GM21447 (cell line): ENCODE data around the gene CHD6.

Experiments used
- ATAC-seq: cut with Tn5 transposase; IDR thresholded peaks from one replicate; pipeline ENCODE4 v1.9.1; 2021; ENCODE audit not compliant: unreplicated experiment

CHD6 gene

GRCh38 chr20:41621971-41622370 is 3.8 kb upstream of the CHD6 start:
- ATAC-seq = no peak

- ATAC-seq = no peak
These were observed 3.2 kb upstream of the CHD6 start for GRCh38 chr20:41621421-41621820.

- ATAC-seq = no peak
These were observed 1.4 kb upstream of the CHD6 start for GRCh38 chr20:41619360-41620100.

GRCh38 chr20:41618807-41619311 is 682 bp upstream of the CHD6 start:
- no peak for ATAC-seq

GRCh38 chr20:41617059-41617901 is 897 bp downstream of the CHD6 start:
- peak; percentile 13 for ATAC-seq

- ATAC-seq = no peak
These were observed 1.9 kb downstream of the CHD6 start for GRCh38 chr20:41616228-41616627.

GRCh38 chr20:41615676-41616075 is 2.5 kb downstream of the CHD6 start:
- no peak for ATAC-seq

GRCh38 chr20:41615110-41615509 is 3.1 kb downstream of the CHD6 start:
- no peak for ATAC-seq

- ATAC-seq = no peak
These were observed 4.9 kb downstream of the CHD6 start for GRCh38 chr20:41613321-41613720.

- no peak for ATAC-seq
These were observed 8.7 kb downstream of the CHD6 start for GRCh38 chr20:41609474-41609873.

- no peak for ATAC-seq
These were observed 9.6 kb downstream of the CHD6 start for GRCh38 chr20:41608606-41609005.

- no peak for ATAC-seq
These were observed 10.4 kb downstream of the CHD6 start for GRCh38 chr20:41607791-41608190.

- no peak for ATAC-seq
These were observed 14.2 kb downstream of the CHD6 start for GRCh38 chr20:41604002-41604401.

GRCh38 chr20:41601742-41602141 is 16.4 kb downstream of the CHD6 start:
- no peak for ATAC-seq

- ATAC-seq = no peak
These were observed 17.1 kb downstream of the CHD6 start for GRCh38 chr20:41600926-41601631.

- no peak for ATAC-seq
These were observed 18.5 kb downstream of the CHD6 start for GRCh38 chr20:41599699-41600104.

GRCh38 chr20:41598719-41599118 is 19.5 kb downstream of the CHD6 start:
- no peak for ATAC-seq

- no peak for ATAC-seq
These were observed 23.5 kb downstream of the CHD6 start for GRCh38 chr20:41594514-41595322.

GRCh38 chr20:41592516-41593216 is 25.5 kb downstream of the CHD6 start:
- ATAC-seq = no peak

- no peak for ATAC-seq
These were observed 30.2 kb downstream of the CHD6 start for GRCh38 chr20:41587956-41588355.
